GM19351 (cell line): ENCODE data around the gene CLASP2.

ENCODE experiments used
- ATAC-seq: cut with Tn5 transposase; IDR thresholded peaks from one replicate; pipeline ENCODE4 v1.9.1; 2021; ENCODE audit warnings: mild to moderate bottlenecking, moderate library complexity; ENCODE audit not compliant: unreplicated experiment

CLASP2 gene

DNA sequence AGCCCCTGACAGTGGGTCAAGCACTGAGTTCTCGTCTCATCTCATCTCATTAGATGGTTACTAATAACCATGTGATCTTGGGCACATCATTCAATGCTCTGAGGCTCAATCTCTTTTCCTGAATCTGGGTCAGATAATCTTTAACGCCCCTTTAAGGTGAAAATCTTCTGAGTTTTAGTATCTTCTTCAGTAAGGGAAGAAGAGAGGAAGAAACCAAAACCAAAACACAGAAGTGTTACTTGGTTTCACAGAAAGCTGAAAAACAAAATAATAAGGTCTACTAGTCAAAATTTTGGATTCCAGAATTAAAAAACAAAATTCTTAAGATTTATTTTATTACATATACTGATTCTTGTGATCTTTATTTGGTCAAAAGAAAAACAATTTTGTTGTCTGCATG lies 78.2 kb downstream of the CLASP2 start:
- ATAC-seq = no peak

DNA sequence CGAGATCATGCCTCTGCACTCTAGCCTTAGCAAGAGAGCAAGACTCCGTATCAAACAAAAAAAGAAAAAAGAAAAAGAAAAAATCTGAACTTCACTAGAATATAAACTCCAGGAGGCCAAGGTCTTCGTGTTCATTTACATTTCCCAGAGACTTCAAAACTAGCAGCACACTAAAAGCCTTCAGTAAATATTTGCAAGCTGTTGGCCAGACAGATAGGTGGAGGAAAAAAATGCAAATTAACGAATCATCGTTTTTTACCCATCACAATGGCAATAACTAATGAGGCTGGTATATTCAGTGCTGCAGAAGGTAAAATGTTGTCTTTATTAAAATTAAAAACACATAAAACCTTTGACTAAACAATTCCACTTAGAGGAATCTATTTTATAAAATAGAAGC lies 80.6 kb downstream of the CLASP2 start:
- no peak for ATAC-seq

DNA sequence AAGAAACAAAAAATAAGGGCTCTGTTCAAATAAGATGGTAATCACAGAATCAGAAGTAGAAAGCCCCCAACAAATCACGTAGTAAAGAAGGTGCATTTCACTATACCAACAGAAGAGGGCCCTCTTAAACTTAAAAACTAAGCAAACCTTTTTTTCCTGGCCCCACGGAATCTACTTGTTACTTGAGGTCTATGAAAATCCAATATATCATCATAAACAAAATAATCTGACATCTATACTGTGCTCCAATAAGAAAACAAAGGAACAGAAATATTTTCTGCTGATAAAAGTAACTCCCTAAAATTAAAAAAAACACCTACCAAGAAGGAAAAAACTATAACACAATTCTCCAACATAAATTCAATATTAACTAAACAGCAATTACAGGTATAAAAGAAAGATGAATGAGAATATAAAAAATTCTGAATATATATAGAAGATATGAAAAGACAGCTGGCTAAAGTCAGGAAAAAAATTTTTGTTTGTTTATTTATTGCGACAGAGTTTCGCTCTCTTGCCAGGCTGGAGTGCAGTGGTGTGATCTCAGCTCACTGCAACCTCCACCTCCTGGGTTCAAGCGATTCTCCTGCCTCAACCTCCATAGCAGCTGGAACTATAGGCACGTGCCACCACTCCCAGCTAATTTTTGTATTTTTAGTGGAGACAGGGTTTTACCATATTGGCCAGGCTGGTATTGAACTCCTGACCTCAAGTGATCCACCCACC lies 81.8 kb downstream of the CLASP2 start:
- no peak for ATAC-seq

DNA sequence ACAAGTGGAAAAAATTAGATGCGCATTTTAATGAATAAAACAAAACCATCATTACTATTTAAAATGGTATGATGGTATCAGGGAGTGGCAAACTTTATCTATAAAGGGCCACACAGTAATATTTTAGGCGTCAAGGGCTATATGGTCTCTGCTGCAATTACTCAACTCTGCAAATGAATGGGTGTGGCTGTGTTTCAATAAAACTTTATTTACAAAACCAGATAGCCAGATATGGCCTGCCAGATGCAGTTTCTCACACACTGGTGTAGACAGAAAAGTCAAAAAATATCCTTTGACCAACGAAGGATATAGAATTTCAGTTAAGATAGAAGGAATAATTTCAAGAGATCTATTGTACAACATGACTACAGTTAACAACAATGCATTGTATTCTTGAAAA lies 83.8 kb downstream of the CLASP2 start:
- ATAC-seq = no peak

DNA sequence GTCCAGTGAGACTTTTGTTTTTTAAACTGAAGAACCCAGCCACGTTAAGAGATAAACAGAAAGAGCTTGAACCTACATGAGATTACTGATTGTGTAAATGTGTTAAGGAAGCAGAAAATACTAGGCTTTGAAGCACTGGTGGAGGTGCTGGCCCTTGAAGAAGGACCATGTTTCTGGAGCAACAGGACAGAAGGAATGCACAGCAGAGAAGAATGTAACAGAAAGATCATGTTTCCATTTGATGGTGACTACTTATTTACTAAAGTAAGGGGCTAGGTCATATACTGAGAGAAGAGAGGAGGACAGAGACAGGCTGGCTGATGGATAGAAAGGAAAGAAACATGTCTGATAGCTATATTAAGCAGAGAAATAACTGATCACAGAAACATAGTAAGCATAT lies 88.8 kb downstream of the CLASP2 start:
- ATAC-seq = no peak

DNA sequence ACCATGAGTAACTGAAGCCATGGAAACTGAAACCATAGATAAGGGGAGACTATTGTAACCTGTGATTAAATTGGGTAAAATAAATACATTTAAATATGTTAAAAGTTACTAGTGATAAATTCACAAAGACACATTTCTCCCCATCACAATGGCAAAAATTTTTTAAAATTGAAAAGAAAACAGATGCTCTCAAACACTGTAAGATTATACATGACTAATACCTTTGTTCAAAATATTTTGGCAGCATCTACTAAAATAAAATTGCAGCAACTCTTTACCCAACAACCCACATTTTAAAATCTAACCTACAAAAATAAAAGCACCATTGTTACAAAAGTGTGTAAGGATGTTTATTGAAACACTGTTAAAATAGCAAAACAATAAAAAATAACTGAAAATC lies 93.3 kb downstream of the CLASP2 start:
- no peak for ATAC-seq

DNA sequence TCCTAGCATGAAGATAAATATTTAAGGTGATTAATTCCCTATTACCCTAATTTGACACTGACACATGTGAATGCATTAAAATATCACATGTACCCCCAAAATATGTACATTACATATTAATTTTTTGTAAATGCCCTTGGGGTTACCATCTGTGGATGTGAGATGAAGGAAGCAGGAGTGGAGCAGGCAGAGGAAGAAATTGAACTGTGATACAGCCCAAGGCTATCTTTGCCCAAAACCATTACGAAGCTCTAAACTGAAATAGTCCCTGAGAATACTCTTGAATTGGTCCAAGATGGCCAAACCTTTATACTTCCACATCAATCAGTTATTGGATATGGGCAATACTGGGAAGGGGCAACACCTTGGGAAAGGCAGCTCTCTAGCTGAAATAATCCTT lies 105.0 kb downstream of the CLASP2 start:
- ATAC-seq = no peak

DNA sequence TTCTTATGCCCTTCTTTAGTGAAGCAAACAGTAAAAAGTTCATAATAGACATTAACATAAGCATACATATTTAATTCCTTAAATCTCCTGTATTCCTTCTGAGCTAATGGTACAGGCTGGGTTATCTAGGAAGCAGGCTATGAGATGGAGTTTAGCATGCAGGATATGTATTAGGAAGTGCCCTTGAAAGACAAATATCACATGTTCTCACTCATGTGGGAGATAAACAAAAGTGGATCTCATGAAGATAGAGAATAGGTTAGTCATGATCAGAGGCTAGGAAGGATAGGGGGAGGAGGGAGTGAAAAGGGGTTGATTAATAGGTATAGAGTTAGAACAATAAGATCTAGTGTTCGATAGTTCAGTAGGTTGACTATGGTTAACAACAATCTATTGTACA lies 105.4 kb downstream of the CLASP2 start:
- ATAC-seq = no peak

DNA sequence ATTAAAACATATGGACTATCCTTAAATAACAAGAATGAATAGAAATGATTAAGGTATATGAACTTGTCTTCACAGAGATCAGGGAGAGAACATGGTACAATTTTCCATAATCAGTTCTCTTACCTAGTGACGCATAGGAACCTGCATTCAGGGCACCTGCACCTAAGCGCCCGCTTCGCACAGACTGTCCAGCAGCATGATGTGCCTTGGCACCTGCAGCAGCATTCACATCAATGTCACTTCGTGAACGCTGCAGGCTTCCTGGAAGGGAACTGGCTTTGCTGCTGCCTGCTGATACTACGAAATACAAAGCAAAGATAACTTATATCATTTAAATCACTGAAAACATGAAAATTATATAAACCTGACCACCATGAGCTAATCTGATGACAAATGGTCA lies 115.2 kb downstream of the CLASP2 start:
- ATAC-seq = no peak

DNA sequence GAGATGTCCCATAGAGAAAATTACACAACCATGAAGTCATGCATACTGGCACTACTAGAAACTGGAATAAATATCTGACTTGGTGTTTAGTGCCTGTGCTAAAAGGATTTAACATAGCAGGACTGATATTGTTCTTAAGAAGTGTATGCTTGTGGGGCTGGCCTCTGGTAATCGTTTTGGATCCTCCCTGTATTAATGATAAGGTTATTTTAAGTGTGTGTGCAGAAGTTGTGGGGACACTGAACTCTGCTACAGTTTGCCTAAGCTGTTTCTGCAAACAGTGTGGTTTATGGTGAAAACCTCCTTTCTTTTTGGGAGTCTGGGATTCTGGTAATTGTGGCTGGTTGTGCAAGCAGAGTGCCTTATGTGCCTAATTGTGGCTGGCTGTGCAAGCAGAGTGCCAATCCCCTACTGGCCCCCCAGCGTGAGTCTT lies 120.8 kb downstream of the CLASP2 start:
- ATAC-seq = no peak

DNA sequence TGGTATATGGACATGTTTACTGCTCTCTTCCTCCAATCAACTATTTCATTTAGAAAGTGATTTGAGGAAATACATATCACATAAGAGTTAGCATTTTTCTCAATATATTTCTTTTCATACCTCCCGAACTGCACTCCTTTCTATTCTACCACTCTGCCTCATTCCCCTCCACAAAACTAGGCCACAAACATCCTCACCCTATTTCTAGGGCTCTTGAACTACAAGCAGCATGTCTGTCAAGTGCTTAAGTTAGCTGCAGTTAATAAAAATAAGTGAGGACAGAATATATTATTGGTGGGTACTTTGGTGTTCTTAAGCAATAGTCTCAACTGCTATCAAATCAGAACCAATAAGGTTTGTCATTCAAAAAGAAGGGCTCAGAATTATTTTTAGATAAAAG lies 125.1 kb downstream of the CLASP2 start:
- no peak for ATAC-seq

DNA sequence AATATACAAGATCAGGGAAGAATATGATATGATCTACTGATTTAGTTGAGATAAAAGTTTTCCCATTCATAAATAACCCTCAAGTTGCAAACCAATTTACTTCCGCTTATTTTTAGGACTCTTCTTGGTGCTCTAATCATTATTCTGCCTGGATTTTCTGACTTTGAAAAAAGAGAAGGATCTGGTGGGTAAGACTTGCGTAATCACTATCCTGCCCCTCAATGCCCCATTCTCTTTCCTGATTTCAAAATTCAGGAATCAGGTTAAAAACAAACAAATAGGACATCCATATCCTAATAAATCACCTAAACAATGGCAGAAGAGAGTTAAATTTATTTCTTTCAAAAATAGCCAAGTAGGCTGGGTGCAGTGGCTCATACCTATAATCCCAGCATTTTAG lies 127.5 kb downstream of the CLASP2 start:
- no peak for ATAC-seq

DNA sequence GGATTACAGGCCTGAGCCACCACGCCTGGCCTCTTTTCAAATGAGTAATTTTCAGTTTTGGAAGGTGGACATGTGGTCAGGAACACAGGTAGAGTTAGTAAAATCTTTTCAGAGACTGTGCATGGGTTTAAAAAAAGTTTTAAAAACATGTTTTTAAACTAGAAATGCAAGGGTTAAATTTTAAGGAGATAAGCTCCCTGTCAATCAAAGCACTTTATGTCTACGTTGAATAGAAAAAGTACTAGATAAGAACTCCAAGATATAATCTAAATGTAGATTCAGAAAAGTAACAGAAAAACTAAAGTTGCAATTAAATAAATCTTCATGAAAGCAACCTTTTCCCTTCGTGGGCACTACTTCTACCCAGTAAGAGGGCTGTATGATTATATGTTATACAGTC lies 131.7 kb downstream of the CLASP2 start:
- no peak for ATAC-seq

DNA sequence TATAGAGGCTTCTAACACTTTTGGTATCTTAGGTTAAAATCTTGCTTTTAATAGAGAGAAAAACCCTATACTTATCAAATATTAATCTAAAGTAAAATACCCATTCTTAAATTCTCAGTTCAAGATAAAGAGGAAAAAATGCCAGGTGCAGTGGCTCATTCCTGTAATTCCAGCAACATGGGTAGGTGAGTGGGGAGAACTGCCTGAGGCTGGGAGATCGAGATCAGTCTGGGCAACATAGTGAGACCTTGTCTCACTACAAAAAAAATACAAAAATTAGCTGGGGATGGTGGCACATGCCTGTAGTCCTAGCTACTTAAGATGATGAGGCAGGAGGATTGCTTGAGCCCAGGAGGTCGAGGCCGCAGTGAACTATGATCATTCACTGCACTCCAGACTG lies 135.8 kb downstream of the CLASP2 start:
- no peak for ATAC-seq

DNA sequence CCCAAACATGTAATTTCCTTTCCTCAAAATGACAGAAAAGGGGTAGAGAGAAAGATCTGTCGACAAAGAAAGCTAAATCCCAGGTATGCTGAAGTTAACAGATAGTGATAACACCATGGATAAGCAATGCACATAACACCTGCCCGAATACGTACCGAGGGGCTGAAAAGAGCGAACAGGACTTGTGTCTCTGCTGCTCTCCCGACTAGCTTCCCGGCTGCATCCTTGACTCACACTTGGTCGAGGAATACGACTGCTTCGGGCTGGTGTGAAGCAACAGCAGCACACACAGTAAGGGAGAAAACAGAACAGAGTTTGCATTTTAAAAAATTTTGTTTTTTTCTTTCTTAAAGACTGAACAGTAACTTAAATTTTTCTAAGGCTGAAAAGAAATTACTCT lies 136.4 kb downstream of the CLASP2 start:
- ATAC-seq = no peak

DNA sequence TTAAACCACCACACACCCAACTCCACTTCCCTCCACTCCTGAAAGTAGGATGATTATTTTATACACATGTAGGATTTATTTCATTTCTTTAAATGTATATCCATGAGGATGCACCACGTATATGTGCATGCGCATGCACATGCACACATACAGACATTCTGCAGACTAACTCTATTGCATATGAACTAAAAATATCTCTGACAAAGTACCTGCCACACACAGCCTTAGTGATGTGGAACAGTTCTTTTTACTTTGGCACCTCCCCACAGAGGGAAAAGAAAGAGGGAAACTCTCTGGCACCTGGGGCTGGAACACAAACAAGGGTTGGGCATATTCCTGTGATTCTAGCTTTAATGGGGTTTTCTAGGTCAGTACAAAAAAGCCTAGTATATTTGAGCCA lies 138.2 kb downstream of the CLASP2 start:
- ATAC-seq = no peak

DNA sequence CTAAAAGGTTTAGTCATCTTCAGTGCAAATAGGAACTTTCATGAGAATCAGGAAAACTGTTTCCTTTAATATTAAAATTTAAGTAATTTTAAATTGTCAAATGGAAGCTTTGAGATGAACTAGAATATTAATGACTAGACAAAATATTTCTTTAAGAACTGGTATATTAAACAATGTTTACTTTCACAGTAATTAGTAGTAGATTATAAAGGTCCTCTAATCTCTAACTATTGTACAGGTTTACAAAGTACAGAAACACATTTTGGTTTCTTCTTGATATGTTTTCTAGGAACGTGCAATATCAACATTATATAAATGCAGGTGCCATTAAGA lies 138.9 kb downstream of the CLASP2 start:
- no peak for ATAC-seq

DNA sequence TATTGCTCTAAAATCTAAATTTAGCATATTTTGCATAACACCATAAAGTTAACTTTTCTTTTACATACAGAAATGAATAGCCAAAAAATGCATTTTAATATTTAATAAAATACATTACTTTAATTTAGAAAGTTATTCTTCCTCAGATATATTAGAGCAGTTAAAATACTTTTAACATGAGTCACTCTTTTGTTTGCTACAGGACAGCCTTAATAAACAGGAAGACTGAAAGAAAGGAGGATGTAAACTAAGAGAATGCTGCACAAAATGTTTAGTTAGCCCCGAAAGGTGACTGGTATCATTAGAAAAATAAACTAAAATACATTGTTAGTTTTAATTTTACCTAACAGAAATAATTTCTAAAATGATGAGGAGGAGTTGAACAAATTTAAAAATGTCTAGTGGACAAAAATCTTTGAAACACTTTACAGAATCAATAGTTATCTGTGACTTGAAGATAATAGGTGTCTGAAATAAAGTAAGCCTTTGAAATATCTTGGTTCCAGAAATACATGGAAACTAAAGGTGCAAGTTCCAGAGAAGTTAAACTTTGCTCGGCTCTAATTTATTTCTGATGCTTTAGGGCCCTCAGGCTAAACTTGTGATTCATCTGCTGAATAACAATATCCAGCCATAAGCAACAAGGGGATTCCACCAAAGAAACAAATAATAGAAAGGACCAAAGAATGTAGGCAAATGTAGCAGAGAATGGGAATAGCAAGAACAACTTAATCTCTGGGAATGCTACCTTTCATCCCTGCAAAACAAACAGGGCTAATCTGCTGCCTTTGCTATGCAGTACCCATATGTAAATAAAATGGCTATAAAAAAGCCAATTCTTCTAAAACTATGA lies 139.5 kb downstream of the CLASP2 start:
- ATAC-seq = no peak

DNA sequence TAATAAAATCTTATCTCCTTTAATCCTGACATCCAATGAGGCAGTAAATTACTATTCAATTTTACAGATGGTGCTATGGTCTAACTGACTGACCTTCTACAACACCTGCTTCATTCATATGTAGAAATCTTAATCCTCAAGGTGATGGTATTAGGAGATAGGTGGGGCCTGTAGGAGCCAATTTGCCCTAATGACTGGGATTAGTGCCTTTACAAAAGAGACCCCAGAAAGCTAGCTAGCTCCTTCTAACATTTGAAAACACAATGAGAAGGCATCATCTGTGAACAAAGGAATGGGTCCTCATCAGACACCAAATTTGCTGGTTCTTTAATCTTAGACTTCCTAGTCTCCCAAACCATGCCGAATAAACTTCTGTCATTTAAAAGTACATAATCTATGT lies 140.5 kb downstream of the CLASP2 start:
- no peak for ATAC-seq

DNA sequence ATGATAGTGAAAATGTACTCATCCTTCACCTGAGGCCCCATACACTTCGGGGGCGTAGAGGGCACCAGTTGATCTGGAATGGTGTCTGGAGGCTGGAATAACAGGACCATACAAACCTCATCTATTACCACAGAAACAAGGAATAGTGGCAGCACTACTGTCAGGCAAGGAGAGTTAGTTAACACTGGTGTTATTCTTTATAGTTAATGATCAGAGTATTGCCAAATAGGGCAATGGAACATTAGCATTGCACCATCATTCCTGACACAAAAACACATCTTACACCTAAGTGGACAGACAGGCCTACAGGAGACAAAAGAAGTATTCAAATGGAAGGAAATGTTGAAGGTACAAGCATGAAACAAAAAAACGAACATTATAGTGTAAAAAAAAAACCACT lies 140.9 kb downstream of the CLASP2 start:
- ATAC-seq = no peak

DNA sequence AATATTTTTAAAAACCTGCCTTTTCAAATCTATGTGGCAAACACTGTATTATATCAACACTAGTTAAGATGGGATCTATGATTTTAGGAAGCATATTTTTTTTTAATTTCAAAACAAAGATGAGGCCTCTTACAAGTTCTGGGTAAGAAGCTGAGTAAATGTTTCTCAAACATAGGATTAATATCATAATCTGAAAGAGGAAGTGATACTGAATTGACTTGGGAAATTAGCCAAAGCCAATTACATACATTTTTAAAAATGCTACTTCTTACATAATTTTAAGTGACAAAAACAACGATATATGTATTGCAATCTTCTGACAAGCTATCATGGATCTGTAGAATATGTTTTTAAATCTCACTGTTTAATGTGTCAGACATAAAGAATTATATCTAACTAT lies 142.7 kb downstream of the CLASP2 start:
- ATAC-seq = no peak

DNA sequence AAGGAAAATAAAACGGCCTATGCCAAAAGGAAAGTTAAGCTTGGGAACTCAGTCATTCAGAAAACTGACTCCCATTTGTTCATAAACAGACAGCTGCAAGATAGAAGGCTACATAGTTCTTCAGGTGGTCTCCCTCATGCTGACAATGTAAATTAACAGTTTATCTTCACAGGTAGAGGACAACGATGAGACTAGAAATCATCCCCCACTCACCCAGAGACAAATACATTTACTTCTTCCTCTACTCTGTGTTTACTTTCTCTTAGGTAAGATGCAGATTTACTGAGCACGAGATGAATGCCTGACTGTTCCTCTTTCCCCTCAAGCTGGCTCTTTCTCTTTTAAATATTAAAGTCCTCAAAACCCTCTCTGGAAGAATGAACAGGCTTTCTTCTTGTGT lies 160.2 kb downstream of the CLASP2 start:
- ATAC-seq = no peak

DNA sequence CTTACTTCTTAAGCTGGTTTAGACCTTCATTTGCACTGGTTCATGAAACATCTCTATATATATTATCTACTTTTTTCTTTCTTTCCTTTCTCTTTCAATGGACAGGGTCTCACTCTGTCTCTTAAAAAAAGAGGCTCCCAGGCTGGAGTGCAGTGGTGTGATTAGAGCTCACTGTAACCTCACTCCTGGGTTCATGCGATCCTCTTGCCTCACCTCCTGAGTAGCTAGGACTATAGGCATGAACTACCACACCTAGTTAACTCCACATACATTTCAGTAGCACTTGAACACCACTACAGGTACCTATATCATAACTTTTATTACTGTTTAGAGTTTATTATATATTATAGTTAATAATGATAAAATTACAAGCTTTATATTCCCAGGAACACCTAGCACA lies 160.8 kb downstream of the CLASP2 start:
- no peak for ATAC-seq
